Dermis microvascular lymphatic vessel endothelial cell (primary cell): ENCODE data around the gene GPATCH2. TPM values are rescaled to one million over a fixed set of nuclear protein-coding genes. Genes with fewer than 3 reads are reported as not detected.
A peak's percentile ranks its signal among the peaks of the same experiment; 100 is the strongest.
"Not testable (repeated sequence)": the region's sequence is repeated elsewhere in the genome, so short reads cannot be mapped to it uniquely, and the experiment has no call there.

Experiments used
- DNase-seq, 2 donors: peaks; one replicate each; pipeline versions ENCODE4 v3.0.0 to v3.0.0-alpha.2; 2010; ENCODE audit warnings: low read depth in 2 of 2
- total RNA-seq: library from RNA; depleted of rRNA; stranded (reverse); fragments of >200 nt; gene quantifications from 2 replicates; pipeline ENCODE4 v1.2.1, GENCODE V29; 2014

Gene GPATCH2
- total RNA-seq, 1 donor from 2014 or later = 10.1 TPM

GRCh38 chr1:217453816-217454215 lies 177.1 kb downstream of the GPATCH2 start:
- no peak for DNase-seq

- no peak for DNase-seq
Observed at GRCh38 chr1:217449370-217449769, 181.5 kb downstream of the GPATCH2 start.

- DNase-seq = no peak
Observed at GRCh38 chr1:217443845-217444244, 187.0 kb downstream of the GPATCH2 start.

GRCh38 chr1:217437376-217437775 lies 193.5 kb downstream of the GPATCH2 start:
- no peak for DNase-seq

- DNase-seq = no peak
Observed at GRCh38 chr1:217435204-217435603, 195.7 kb downstream of the GPATCH2 start.

- no peak for DNase-seq
Observed at GRCh38 chr1:217433664-217434063, 197.2 kb downstream of the GPATCH2 start.

- no peak for DNase-seq
Observed at GRCh38 chr1:217432339-217432738, 198.6 kb downstream of the GPATCH2 start.

- peak in 1 of 2 donors; percentile 2 for DNase-seq
Observed at GRCh38 chr1:217431395-217431794, 199.5 kb downstream of the GPATCH2 start.

GRCh38 chr1:217425422-217425821 lies 205.5 kb downstream of the GPATCH2 start:
- no peak for DNase-seq

GRCh38 chr1:217419194-217419551 lies 211.7 kb downstream of the GPATCH2 start:
- DNase-seq = no peak

- DNase-seq = no peak
Observed at GRCh38 chr1:217418269-217419193, 212.4 kb downstream of the GPATCH2 start.

GRCh38 chr1:217417363-217417762 lies 213.5 kb downstream of the GPATCH2 start:
- DNase-seq = no peak

- DNase-seq = no peak
Observed at GRCh38 chr1:217407534-217408001, 223.3 kb downstream of the GPATCH2 start.

GRCh38 chr1:217403026-217403720 lies 227.7 kb downstream of the GPATCH2 start:
- DNase-seq = no peak

- no peak for DNase-seq
Observed at GRCh38 chr1:217402301-217402700, 228.6 kb downstream of the GPATCH2 start.

- DNase-seq = no peak
Observed at GRCh38 chr1:217393896-217394295, 237.0 kb downstream of the GPATCH2 start.

- DNase-seq = no peak
Observed at GRCh38 chr1:217392441-217392840, 238.4 kb downstream of the GPATCH2 start.

- no peak for DNase-seq
Observed at GRCh38 chr1:217389895-217390294, 241.0 kb downstream of the GPATCH2 start.

- DNase-seq = no peak
Observed at GRCh38 chr1:217388522-217389065, 242.3 kb downstream of the GPATCH2 start.

- not testable (repeated sequence) for DNase-seq
Observed at GRCh38 chr1:217381773-217382172, 249.1 kb downstream of the GPATCH2 start.

- not testable (repeated sequence) for DNase-seq
Observed at GRCh38 chr1:217379804-217380203, 251.1 kb downstream of the GPATCH2 start.

GRCh38 chr1:217379336-217379735 lies 251.6 kb downstream of the GPATCH2 start:
- DNase-seq = no peak
